Measurements from ENCODE around the gene DDX20.
"Not testable (repeated sequence)": the region's sequence is repeated elsewhere in the genome, so short reads cannot be mapped to it uniquely, and the experiment has no call there.

DDX20 gene

DNA sequence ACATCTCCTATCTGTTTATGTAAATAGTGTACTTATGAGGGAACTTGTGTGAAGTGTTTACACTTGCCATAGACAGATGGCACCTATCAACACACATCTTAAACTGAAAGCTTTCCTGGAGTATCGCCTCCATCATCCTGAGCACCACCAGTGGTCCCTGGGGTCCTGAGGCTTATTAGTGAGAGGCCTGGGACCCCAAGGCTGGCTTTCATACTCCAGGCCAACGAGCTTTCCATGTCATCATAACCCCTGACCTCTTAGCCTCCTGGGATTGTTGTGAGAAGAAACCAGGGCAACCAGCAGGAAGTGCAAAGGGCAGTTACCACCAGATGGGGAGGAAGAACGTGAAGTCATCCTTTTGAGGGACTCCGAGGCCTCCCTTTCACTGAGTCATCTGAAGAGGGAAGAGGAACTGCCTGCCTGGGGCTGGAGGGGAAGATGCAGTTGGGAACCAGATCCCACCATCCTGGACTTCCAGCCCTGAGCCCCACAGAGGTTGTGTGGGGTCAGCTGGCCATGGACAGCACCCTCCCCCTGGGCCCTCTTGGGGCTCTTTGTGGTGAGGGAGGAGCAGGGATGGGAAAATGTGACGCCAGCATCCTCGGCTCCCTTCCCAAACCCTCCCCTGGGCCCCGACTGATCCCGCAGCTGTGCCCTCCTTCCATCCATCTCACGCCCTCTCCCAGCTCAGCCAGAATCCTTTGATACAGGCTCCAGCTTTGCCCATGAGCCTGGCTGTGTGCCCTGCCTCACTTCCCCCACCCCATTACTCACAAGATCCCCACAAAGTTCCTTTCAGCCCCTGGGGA, 22.3 kb upstream of the DDX20 start:
- peak; percentile 97 for DNase-seq

DNA sequence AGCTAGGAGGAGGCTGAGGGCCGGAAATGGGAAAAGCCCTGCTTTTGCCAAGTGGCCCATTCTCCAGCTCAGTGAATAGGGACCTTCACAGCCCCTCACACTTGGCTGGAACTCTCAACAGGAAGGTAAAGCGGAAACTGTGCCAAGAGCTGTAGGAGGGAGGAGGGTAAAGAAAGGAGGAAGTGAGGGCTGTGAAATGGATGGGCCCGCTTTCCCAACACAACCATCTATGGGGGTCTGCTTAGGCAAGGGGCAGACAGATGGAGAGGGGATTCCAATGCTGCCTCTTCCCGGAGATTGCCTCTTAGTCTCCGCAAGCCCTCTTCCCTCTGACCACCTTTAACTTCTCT, 21.7 kb upstream of the DDX20 start:
- DNase-seq: peak; percentile 56

DNA sequence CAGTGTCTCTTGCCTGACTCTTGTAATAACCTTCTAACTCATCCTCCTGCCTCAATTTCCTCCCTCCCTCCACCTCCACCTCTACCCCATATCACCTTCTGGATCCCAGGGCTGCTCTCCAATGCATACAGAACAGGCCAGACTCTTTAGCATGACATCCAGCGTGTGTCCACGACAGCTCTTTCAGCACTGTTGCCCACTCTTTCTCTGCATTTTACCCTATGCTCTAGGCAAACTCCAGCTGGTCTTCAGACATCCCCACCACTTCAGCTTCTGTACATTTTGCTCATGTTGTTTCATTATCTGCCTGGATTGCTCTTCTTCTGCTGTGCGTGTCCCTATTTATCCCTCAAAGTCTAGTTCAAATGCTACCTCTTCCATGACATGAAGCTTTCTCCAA, 21.3 kb upstream of the DDX20 start:
- DNase-seq: no peak

- no peak for DNase-seq
Observed at GRCh38 chr1:111734856-111735255, 20.8 kb upstream of the DDX20 start.

DNA sequence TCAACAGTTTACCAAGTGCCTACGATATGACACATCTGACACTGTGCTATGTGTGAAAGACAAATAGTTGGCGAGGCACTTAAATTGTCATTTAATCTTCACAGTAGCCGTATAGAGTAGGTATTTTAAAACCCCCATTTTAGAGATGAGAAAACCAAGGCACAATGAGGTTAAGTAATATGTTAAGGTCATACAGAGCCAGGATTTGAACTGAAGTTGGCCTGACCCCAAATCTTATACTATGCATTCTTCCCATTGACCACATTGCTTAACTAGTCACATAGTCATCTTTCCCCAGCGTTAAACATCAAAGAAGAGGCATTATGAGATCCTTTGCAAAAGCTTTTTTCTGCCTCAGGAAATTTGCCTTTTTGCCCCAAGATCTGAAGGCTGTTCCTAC, 20.4 kb upstream of the DDX20 start:
- DNase-seq: no peak

DNA sequence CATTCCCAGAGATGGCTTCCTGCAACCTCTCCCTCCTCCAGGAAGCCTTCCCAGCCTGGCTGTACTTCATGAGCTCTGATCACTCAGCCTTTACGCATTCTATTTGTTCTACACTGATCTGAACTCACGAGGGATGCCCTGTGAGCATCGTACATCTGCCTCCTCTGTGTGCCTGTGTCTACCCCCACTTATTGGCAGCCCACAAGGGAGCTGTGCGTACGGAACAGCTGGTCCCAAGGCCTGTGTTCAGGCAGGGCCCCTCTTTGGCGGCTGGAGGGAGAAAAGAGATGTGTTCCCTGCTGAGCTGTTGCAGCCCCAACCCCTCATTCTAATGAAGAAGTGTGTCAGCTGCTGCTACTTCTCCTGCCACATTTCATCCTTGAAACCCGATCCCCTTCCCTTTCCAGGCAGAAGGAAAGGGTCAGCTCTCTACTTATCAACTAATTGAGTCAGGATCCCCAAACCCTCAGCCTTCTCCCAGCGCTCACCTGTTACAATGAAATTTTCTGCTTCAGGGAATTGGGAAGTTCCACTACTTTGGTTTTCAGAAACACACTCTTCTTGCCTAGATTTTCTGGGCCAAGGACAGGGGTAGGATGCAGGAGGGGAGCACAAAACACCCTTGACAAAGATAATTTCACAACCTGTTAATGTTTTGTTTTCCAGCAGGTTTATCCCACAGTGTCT, 19.7 kb upstream of the DDX20 start:
- DNase-seq: no peak

GRCh38 chr1:111736548-111737215, 19.0 kb upstream of the DDX20 start:
- DNase-seq: no peak

DNA sequence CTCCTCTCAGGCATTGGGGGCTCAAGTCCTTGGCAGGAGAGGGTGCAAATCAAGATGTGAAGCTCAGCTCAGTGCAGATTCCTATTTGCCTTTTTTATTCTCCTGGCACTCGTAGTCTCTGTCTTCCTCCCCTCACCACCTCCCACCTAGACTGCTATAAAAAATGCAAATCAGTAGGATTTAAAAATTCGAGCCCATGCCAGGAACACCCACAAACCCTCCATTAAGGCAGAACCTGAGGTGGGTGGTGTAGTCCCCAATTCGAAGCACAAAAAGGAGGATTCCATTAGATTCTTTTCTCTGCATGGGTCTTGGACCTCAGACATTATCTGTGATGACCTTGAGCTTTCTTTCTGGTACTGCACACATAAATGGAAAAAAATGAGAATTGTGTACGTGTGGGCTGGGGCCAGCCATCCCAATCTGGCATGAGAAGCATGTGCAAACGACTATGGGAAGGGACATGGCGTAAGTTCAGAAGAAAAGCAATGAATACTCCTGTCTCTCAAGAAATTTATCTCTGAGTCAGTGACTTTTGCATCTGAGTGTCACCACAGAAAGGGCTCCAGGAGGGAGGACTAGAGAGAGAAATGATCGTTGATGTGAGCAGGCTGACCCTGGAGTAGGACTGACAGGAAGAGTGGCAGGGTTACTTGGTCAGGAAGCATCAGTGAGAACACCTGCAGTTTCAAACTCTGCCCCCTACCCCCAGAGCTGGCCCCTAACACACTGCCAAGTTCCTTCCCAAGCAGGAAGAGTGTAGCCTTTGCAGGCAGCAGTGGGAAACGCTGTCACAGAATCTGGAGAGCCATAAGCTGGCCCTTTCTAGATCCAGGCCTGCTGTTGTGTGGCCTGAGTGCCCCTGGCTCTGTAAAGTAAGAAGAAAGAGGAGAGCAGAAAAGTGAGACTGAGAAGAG, 18.2 kb upstream of the DDX20 start:
- no peak for DNase-seq

GRCh38 chr1:111738133-111738435, 17.6 kb upstream of the DDX20 start:
- no peak for DNase-seq

DNA sequence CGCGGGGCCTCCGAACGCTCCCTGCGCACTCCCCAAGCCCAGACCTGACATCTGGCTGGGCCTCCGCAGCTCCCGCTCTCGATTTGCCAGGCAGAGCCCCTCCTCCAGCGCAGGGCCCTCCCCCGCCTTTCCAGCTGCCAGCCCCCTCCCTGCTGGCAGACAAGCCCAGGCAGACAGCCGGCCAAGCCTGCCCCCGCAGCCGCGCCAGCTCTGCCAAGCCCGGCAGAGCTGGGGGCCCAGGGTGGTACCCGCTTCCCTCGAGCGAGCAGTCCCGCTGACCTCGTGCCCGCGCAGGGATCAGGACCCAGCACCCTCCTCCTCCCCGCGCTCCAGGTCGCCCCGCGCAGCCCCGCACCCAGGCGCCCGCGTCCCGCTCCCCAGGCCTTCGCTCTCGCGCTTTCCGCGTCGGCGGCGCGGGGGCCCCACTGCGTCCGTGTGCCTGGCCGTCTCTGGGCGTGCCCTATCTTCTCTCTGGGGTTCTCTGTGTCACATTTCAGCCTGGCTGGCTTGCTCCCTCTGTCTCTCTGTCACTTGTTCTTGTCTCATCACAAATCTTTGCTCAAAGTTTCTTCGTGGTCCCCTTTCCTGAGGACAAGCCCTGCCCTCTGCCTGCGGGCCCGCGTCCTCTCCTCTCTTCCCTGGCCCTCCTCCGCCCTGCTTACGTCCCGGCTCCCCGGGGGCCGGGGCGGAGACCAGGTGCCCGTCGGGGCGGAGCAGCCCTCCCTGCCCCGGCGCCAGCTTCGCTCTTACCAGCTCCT, 17.1 kb upstream of the DDX20 start:
- no peak for DNase-seq

- peak; percentile 78 for DNase-seq
Observed at GRCh38 chr1:111739194-111739924, 16.3 kb upstream of the DDX20 start, which contains the start of gene INKA2. INKA2 (minus strand) TSS chr1:111739395; CDS start chr1:111739242, 153 bp downstream.

DNA sequence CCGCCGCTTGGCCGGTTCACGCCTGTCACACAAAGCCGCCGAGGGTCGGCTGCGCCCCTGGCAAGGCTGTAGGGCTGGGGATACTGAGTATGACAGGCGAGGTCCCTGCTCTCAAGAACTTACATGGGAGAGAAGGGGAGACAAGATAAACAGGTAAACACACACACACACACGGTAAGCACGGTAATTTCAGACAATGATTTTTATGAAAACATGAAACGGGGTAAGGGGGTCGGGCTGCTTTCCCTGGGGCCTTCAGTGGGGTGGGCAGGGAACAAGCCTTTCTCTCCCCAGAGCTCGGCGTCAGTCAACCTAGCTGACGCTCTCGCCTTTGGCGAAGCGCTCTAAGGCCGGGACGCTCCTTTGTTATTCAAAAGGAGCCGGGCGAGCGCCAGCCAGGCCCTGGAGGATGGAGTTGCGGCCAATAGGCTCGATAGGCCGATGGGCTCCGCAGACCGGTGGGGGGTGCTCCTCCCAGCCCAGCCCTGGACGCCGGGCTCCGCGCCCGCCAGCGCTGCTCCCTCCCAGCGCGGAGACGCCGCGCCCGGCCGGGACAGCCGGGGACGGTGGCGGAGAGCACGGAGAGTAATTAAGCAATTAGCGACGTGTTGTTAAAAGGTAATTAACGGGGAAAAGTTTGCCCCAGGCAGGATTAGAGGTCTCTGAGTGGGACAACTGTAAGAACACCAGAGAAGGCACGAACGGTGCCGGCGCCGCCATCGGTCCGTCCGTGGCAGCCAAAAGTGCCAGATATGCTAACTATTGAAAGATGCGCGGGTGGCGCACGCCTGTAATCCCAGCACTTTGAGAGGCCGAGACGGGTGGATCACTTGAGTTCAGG, 15.6 kb upstream of the DDX20 start:
- DNase-seq: no peak

- not testable (repeated sequence) for DNase-seq
Observed at GRCh38 chr1:111742292-111742691, 13.4 kb upstream of the DDX20 start.

DNA sequence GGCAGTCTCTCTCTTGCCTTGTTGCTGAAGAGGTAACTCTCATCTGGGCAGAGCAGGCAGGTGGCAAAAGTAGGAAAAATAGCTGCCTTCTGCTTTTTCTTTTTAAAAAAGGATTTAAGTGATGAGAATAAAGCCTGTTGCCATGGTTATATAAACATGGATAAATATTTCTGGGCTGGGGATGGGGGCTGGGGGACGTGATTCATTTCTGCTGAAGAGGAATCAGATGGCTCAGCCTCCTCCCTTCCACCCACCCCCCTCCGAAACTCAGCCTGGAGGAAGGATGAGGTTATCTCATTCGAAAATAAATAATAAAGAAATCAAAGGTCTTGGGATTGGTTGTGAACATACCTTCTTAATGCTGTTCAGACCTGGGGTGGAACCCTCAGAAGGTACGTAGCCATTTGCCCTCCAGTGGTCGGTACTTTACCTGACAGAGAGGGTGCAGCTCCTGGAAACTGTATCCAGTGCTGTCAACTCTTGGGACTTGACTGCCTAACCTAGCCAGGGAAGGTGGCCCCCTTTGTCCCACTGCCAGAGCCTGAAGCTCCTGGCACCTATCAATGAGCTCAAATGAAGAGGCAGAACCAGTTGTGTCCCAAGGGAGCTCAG, 12.7 kb upstream of the DDX20 start:
- no peak for DNase-seq

GRCh38 chr1:111743679-111744101, 12.0 kb upstream of the DDX20 start:
- DNase-seq: no peak

DNA sequence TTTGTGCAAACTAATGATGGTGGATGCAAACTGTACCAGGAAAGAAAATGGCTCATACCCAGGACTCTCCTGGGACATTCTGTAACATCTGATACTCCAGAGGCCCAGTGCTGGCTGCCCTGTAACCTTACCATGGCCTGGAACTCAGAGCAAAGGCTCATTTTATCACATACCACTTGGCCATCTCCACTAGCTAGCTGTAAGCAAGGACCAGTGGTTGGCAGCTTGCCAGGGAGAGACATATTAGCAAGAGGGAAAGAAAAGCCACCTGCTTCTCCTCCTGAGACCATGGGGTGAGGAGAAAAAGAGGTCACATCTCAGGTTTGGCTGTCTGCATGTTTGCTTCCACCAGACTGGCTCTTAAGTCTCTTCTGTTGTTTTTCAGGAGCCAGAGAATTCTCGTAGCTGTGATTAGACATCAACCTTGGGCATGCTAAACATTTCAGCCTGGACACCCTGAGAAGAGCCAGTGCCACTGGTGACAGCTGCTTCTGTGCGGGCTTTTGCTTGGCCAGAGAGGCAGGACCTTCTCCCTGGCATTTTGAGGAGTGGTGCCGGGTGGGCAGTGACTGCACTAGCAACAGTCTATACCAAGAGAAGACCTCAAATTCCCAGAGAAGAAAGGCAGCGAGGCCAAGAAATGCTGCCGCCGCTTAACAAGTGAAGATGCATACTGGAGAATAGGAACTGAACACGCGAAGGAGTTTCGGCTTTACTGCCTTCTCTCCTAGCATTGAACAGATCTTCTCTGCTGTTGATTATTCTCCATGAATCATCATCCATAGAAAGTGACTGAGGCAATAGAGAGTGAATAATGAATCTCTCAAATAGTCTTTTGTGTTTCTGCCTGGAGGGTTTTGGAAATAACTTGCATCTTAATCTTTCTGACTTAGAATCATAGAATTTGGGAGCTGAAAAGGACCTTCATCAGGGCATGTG, 9.8 kb upstream of the DDX20 start:
- DNase-seq: no peak

GRCh38 chr1:111746614-111746999, 9.1 kb upstream of the DDX20 start:
- DNase-seq: no peak

DNA sequence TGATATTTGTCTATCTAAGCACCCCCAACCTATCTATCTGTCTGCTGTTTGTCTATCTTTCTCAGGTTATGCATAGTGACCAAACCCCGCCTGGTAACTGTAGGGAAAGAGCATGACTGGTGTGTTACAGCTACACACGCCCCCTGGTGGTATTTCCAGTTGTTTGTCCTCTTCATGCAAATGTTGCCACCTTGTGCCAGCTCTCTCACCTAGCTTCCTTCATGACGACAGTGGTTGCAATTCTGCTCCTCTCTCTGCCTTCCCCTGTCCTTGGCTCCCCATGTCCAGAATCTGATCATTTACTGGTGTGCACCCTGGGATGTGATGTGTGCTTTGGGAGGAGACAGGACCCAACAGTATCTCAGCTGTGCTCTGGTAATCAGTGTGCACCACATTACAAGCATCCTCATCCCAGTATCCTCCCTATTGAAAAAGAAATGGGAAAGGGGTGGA, 8.4 kb upstream of the DDX20 start:
- peak; percentile 73 for DNase-seq

DNA sequence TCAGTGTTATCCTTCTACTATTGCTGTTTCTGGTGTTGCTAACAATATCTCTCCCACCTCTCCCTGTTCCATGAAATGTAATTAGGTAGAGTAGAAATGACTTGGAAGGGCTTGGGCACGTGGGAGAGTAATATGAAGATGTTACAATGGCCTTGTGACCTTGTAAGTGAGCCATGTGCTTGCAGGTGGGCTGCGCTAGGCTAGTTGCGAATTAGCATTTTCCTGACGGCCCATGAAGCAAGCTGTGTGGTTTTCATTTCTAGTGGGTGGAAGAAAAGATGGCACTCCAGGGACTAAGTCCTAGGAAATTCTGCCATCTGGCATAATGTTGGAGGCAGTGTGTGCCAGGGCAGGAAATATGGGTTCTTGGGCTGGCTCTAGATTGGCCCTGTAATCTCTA, 7.8 kb upstream of the DDX20 start:
- DNase-seq: no peak
